Mammary epithelial cell (primary cell): ENCODE results near the gene NRXN2.

Experiments used
- CTCF ChIP-seq, 2 donors: IDR thresholded peaks in 1 of 2; conservative IDR thresholded peaks in 1 of 2; 2 replicates each; pipeline ENCODE4 v1.5.1; 2011 to 2012; ENCODE audit warnings: inconsistent platforms in 2 of 2, low read length in 2 of 2, mild to moderate bottlenecking in 2 of 2, control low read depth in 1 of 2, low read depth in 1 of 2; ENCODE audit not compliant: insufficient read depth in 1 of 2; ENCODE audit errors: extremely low read depth in 1 of 2
- EZH2 ChIP-seq: IDR thresholded peaks from 2 replicates; pipeline ENCODE4 v1.6.1; 2012; ENCODE audit warnings: low read length, inconsistent platforms, borderline replicate concordance

GRCh38 chr11:64769283-64769682 is 46.3 kb upstream of the NRXN2 start:
- TF ChIP-seq CTCF (conservative IDR thresholded peaks at IDR 0.05 in 1 of 2, IDR thresholded peaks at IDR 0.05 in 1 of 2; ENCODE audit: extremely low read depth in 1 of 2, insufficient read depth in 1 of 2, low read depth in 1 of 2, low read length in 2 of 2) (no peak), EZH2 (no peak)
